HepG2 (cell line): ENCODE measurements around the gene DUSP12. TPM values are rescaled to one million over a fixed set of nuclear protein-coding genes. Genes with fewer than 3 reads are reported as not detected.

Experiments used
- AHDC1 ChIP-seq: sonication (generic); formaldehyde crosslinking; IDR thresholded peaks from 2 replicates; pipeline ENCODE4 v1.5.1; 2020; ENCODE audit warnings: mild to moderate bottlenecking, missing genetic modification reagents, borderline replicate concordance
- DR1 ChIP-seq: sonication (generic); formaldehyde crosslinking; IDR thresholded peaks from 2 replicates; pipeline ENCODE4 v1.8.0; 2021; ENCODE audit warnings: mild to moderate bottlenecking, missing genetic modification reagents, inconsistent platforms
- NFE2L2 ChIP-seq: fragments of 150-350 bp; IDR thresholded peaks from 2 replicates; pipeline ENCODE4 v1.6.1; 2014; ENCODE audit warnings: low read length
- PITX1 ChIP-seq: sonication (generic); formaldehyde crosslinking; IDR thresholded peaks from 2 replicates; pipeline ENCODE4 v1.5.1; 2020; ENCODE audit warnings: mild to moderate bottlenecking, missing genetic modification reagents
- POGK ChIP-seq: sonication (generic); formaldehyde crosslinking; conservative IDR thresholded peaks from 2 replicates; pipeline ENCODE4 v1.8.0; 2022; ENCODE audit warnings: mild to moderate bottlenecking, moderate library complexity, missing genetic modification reagents
- PRDM15 ChIP-seq: sonication (generic); formaldehyde crosslinking; IDR thresholded peaks from 2 replicates; pipeline ENCODE4 v1.4.0; 2020; ENCODE audit warnings: missing genetic modification reagents
- RBFOX2 ChIP-seq: fragments of 200-400 bp; formaldehyde crosslinking; IDR thresholded peaks from 2 replicates; pipeline ENCODE4 v1.6.1; 2017; ENCODE audit warnings: low read depth, mild to moderate bottlenecking, low read length
- REPIN1 ChIP-seq: sonication (generic); formaldehyde crosslinking; IDR thresholded peaks from 2 replicates; pipeline ENCODE4 v1.8.0; 2022; ENCODE audit warnings: missing genetic modification reagents, low read depth, mild to moderate bottlenecking, borderline replicate concordance
- ZMYM4 ChIP-seq: sonication (generic); formaldehyde crosslinking; IDR thresholded peaks from 2 replicates; pipeline ENCODE4 v1.8.1; 2023; ENCODE audit warnings: mild to moderate bottlenecking, missing genetic modification reagents
- ZNF101 ChIP-seq: sonication (generic); formaldehyde crosslinking; IDR thresholded peaks from 2 replicates; pipeline ENCODE4 v1.4.0; 2020; ENCODE audit warnings: mild to moderate bottlenecking, low read depth, missing genetic modification reagents, borderline replicate concordance
- ZNF460 ChIP-seq: sonication (generic); formaldehyde crosslinking; IDR thresholded peaks from 2 replicates; pipeline ENCODE4 v1.5.1; 2020; ENCODE audit warnings: missing genetic modification reagents, mild to moderate bottlenecking, borderline replicate concordance
- ZNF563 ChIP-seq: sonication (generic); formaldehyde crosslinking; IDR thresholded peaks from 2 replicates; pipeline ENCODE4 v1.8.0; 2022; ENCODE audit warnings: mild to moderate bottlenecking, moderate library complexity, missing genetic modification reagents
- polyA plus RNA-seq, 8 experiments: library from polyadenylated mRNA; depleted of rRNA in 3 of 8; stranded (reverse) in 7 of 8; unstranded in 1 of 8; fragments of >200 nt; fragmentation: Illumina TruSeq in 4 of 8; extraction: Trizol in 4 of 8; gene quantifications; 2 replicates each; pipeline versions ENCODE4 v1.2.1 to v1.2.3, GENCODE V29; 2011 to 2016; ENCODE audit warnings: low read depth in 4 of 8, missing spikeins in 1 of 8, mixed read lengths in 1 of 8; ENCODE audit not compliant: insufficient read depth in 1 of 8
- total RNA-seq, 5 experiments: library from RNA; depleted of rRNA; stranded (reverse); fragments of >200 nt; fragmentation: Illumina TruSeq; extraction: Trizol; gene quantifications; 2 replicates each; pipeline ENCODE4 v1.2.3, GENCODE V29; 2016; ENCODE audit warnings: low read depth in 1 of 5

The DUSP12 gene
- total and polyA plus RNA-seq, 2 of the 13 experiments (the other 11 are each of a cell fraction or from before 2014, with no cell fraction given), result 36.7 to 37.1 TPM

GRCh38 chr1:161749509-161750407 is at the start of gene DUSP12 (continued):
- TF ChIP-seq AHDC1 (CRISPR knock-in tag), result 0 out of 2 replicates have a peak, but pooled peaks have one; percentile 31
- peak; percentile 77; the same call in 1 of the 2 replicates for TF ChIP-seq PITX1
- TF ChIP-seq PRDM15 (CRISPR knock-in tag), result peak; percentile 61
- peak; percentile 85; the same call in 1 of the 2 replicates for TF ChIP-seq ZNF563 (CRISPR knock-in tag)
- no peak for TF ChIP-seq NFE2L2
- no peak for TF ChIP-seq ZNF101 (CRISPR knock-in tag)
- TF ChIP-seq ZMYM4 (CRISPR knock-in tag), result peak; percentile 88
- TF ChIP-seq REPIN1 (CRISPR knock-in tag), result no peak; the same call in 1 of the 2 replicates
- peak; percentile 17; the same call in 1 of the 2 replicates for TF ChIP-seq ZNF460 (CRISPR knock-in tag)
- TF ChIP-seq POGK, result no peak; the same call in 1 of the 2 replicates
- 0 out of 2 replicates have a peak, but pooled peaks have one; percentile 49 for TF ChIP-seq DR1 (CRISPR knock-in tag)
- TF ChIP-seq RBFOX2, result peak; percentile 96
